ENCODE results near the gene ZXDA. TPM values are rescaled to one million over a fixed set of nuclear protein-coding genes. Genes with fewer than 3 reads are reported as not detected.

Gene ZXDA
- total RNA-seq, 1 donor = 7.6 TPM

- DNase-seq (ENCODE audit: insufficient read length, low spot score, missing footprints) = no peak
- peaks cover 5% of the 10 kb centered on the region for H3K9me3 ChIP-seq (ENCODE audit: low read depth, low read length)
- no peaks in the 10 kb centered on the region for H4K20me1 ChIP-seq (ENCODE audit: insufficient read depth, low read length)
- H3K4me3 ChIP-seq (ENCODE audit: insufficient read depth, low read length) = no peak overlapping the region
- no peaks in the 10 kb centered on the region for H3K4me1 ChIP-seq (ENCODE audit: insufficient read depth, low read length)
- no peak for TF ChIP-seq CTCF (IDR thresholded peaks at IDR 0.05; ENCODE audit: extremely low read depth, low read depth, low read length)
- H3K4me2 ChIP-seq (ENCODE audit: insufficient read depth, low read length) = no peak overlapping the region
- H3K79me2 ChIP-seq (ENCODE audit: insufficient read depth, low read length) = no peaks in the 10 kb centered on the region
- no peak overlapping the region for H2AFZ ChIP-seq (ENCODE audit: low read length)
- H3K36me3 ChIP-seq (ENCODE audit: insufficient read depth, low read length) = no peaks in the 10 kb centered on the region
- no peaks in the 10 kb centered on the region for H3K27me3 ChIP-seq (ENCODE audit: insufficient read depth, low read length)
- no peak overlapping the region for H3K27ac ChIP-seq (ENCODE audit: low read depth, low read length)
Observed at GRCh38 chrX:57871463-57871862, 38.8 kb downstream of the ZXDA start.

Other genes with a start within 250 kb of the ZXDA start
- gene NLRP2B, start 230.2 kb downstream of the ZXDA start, total RNA-seq = under 0.01 TPM in 1 of 2 replicates, not detected in the other

Measured in osteoblast (primary cell).